Sigmoid colon (tissue), 4 donors: ENCODE measurements around the gene BHLHA9.

Experiments used
- POLR2A ChIP-seq, 2 donors: fragments of 450-650 bp; IDR thresholded peaks; one replicate each; pipeline ENCODE4 v1.6.1; 2016; ENCODE audit warnings: antibody characterized with exemption in 2 of 2, mild to moderate bottlenecking in 2 of 2, moderate library complexity in 2 of 2
- POLR2AphosphoS5 ChIP-seq, 4 donors: sonication (generic); formaldehyde crosslinking; IDR thresholded peaks; one replicate each; pipeline ENCODE4 v1.6.1; 2017; ENCODE audit warnings: antibody characterized with exemption in 4 of 4
- TF ChIP-seq, protein P1 (sequence below), 4 experiments: fragments of 450-650 bp in 3 of 4; fragments of 200-600 bp in 1 of 4; IDR thresholded peaks; one replicate each; pipeline ENCODE4 v1.5.1; 2016 to 2019; ENCODE audit warnings: antibody characterized with exemption in 4 of 4, mild to moderate bottlenecking in 3 of 4, moderate library complexity in 2 of 4

DNA sequence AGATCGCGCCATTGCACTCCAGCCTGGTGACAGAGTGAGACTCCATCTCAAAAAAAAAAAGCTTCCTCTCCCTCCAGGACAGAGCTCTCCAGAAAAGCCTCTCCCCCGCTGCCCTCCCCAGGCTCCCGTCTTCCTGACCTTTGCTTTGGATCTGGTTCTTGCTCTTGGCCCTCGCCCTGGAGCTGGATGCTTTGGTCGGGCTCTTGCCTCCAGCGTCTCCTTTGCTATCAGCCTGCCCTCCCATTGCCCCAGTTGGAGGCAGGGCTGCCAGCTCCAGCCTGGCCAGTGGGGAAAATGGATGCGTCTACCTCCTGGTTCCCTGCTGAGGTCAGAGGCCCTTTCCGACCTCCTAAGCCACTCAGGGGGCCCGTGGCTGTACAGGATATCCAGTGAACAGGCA lies 45.2 kb downstream of the BHLHA9 start:
- TF ChIP-seq, protein P1, sequence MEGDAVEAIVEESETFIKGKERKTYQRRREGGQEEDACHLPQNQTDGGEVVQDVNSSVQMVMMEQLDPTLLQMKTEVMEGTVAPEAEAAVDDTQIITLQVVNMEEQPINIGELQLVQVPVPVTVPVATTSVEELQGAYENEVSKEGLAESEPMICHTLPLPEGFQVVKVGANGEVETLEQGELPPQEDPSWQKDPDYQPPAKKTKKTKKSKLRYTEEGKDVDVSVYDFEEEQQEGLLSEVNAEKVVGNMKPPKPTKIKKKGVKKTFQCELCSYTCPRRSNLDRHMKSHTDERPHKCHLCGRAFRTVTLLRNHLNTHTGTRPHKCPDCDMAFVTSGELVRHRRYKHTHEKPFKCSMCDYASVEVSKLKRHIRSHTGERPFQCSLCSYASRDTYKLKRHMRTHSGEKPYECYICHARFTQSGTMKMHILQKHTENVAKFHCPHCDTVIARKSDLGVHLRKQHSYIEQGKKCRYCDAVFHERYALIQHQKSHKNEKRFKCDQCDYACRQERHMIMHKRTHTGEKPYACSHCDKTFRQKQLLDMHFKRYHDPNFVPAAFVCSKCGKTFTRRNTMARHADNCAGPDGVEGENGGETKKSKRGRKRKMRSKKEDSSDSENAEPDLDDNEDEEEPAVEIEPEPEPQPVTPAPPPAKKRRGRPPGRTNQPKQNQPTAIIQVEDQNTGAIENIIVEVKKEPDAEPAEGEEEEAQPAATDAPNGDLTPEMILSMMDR (IDR thresholded peaks at IDR 0.05): no peak
- TF ChIP-seq POLR2AphosphoS5 (IDR thresholded peaks at IDR 0.05): no peak
- TF ChIP-seq POLR2A (IDR thresholded peaks at IDR 0.05): no peak
